ENCODE results near the gene CARM1.
"Not testable (repeated sequence)": the region's sequence is repeated elsewhere in the genome, so short reads cannot be mapped to it uniquely, and the experiment has no call there.

CARM1 gene

DNA sequence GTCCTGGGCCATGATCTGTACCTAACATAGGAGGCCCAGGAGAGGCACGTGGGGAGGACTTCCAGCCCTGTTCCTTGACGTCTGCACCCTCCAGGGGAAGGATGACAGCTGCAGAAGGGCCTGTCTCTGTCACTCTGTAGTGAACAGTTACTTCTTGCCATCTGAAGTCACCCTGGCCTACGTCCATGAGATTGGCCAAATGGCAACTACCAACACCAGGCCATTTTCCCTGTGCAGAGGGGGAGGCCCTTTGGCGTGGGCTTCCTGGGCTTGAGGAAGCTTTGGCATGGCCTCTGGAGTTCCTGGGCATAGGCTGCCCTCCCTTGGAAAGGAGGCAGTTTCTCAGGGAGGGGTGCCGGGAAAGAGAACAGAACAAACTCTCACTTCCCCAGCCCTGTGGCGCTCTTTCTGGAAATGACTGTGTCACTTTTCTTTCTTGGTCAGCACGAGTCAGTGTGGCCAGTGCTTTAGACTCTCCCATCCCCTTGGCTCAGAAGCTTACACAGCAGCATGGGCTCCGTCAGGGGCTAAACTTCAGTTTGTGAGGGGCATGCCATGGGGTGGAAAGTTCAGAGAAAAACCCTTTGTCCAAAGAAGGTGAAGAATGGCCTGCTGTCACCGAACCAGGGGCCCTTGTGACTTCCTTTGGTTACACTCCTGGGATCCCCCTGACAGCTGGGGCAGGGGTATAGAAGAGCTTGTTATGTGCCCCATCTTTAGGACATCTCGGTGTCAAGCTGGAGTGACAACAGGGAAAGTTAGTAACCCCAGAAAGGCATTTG, 5.3 kb downstream of the CARM1 start:
- Mint-ChIP-seq H3K27me3 (ENCODE audit: low read depth, poor library complexity) (peaks cover 3% of the 10 kb centered on the region), H3K4me1 (peaks cover 76% of the 10 kb centered on the region), H3K4me3 (no peak overlapping the region), H3K36me3 (ENCODE audit: low read depth) (peaks cover 7% of the 10 kb centered on the region), H3K27ac (peak overlapping the region; percentile 97), H3K9me3 (no peaks in the 10 kb centered on the region)
- TF ChIP-seq, protein P1, sequence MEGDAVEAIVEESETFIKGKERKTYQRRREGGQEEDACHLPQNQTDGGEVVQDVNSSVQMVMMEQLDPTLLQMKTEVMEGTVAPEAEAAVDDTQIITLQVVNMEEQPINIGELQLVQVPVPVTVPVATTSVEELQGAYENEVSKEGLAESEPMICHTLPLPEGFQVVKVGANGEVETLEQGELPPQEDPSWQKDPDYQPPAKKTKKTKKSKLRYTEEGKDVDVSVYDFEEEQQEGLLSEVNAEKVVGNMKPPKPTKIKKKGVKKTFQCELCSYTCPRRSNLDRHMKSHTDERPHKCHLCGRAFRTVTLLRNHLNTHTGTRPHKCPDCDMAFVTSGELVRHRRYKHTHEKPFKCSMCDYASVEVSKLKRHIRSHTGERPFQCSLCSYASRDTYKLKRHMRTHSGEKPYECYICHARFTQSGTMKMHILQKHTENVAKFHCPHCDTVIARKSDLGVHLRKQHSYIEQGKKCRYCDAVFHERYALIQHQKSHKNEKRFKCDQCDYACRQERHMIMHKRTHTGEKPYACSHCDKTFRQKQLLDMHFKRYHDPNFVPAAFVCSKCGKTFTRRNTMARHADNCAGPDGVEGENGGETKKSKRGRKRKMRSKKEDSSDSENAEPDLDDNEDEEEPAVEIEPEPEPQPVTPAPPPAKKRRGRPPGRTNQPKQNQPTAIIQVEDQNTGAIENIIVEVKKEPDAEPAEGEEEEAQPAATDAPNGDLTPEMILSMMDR (IDR thresholded peaks at IDR 0.05) = no peak
- DNase-seq = no peak

DNA sequence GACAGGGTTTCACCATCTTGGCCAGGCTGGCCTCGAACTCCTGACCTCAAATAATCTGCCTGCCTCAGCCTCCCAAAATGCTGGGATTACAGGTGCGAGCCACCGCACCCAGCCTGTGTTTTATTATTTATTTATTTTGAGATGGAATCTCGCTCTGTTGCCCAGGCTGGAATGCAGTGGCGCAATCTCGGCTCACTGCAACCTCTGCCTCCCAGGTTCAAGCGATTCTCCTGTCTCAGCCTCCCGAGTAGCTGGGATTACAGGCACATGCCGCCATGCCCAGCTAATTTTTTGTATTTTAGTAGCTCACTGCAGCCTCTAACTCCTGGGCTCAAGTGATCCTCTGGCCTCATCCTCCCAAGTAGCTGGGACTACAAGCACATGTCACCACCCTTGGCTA, 6.3 kb downstream of the CARM1 start:
- Mint-ChIP-seq H3K4me1 (peaks cover 82% of the 10 kb centered on the region), H3K27ac (peak overlapping the region; percentile 95)
- not testable (repeated sequence) for H3K4me3 Mint-ChIP-seq

DNA sequence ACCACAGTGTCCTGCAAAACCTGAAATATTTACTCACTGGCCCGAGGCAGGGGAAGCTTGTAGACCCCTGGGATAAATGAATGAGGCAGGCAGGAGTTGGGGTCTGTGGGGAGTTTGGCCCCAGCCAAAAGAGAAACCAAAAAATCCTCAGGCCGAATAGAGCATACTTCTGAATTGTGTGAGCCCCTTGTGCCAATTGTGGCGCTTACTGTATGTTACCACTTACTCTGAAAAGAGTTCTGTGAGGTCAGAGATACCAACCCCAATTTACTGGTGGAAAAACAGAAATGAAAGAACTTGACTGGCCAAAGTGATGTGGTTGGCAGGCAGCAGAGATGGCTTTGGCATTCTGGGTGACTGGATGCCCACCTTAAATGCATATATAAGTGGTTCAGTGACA, 6.9 kb downstream of the CARM1 start:
- TF ChIP-seq, protein P1 (IDR thresholded peaks at IDR 0.05) = no peak
- no peak for DNase-seq
- Mint-ChIP-seq H3K4me3 (no peak overlapping the region), H3K36me3 (ENCODE audit: low read depth) (peaks cover 7% of the 10 kb centered on the region), H3K4me1 (peaks cover 82% of the 10 kb centered on the region), H3K27ac (peak overlapping the region; percentile 95), H3K9me3 (no peaks in the 10 kb centered on the region), H3K27me3 (ENCODE audit: low read depth, poor library complexity) (peaks cover 3% of the 10 kb centered on the region)

More for the DNA sequence above, 6.3 kb downstream of the CARM1 start:
- not testable (repeated sequence) for H3K36me3 Mint-ChIP-seq (ENCODE audit: low read depth); DNase-seq; H3K9me3 Mint-ChIP-seq; H3K27me3 Mint-ChIP-seq (ENCODE audit: low read depth, poor library complexity)

DNA sequence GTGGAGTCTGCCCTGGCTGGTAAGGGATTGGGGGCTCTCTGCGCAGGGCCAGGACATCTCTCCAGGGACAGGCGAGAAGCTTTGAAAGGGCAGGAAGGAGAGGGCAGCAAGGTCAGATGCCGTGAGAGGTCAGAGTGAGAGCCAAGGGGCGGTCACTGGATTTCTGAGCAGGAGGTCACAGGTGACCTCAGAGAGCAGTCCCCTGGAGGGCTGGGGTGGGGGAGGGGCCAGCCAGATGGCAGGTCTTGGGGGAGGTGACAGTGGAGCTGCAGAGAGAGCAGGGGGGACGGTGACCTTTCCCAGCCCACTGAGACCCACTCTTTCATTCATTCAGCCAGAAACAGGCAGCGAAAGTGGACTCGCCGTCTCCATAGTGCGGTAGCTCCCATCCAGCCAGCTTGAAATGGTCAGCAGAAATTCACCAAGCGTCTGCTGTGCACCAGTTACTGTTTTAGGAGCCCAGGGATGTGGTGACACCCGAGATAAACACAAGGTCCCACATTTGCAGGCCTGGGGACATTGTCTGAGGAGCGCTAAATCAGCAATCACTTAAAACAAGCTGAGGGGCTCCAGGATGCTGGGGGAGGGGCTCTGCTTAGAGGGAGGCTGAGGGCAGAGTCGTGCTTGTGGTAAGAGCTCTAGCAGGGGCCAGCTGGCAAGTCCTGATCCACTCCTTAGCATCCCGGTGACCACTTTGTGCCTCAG, 10.2 kb downstream of the CARM1 start:
- Mint-ChIP-seq H3K4me1 (peaks cover 79% of the 10 kb centered on the region), H3K27ac (peak overlapping the region; percentile 98), H3K9me3 (no peaks in the 10 kb centered on the region), H3K27me3 (ENCODE audit: low read depth, poor library complexity) (peaks cover 3% of the 10 kb centered on the region), H3K36me3 (ENCODE audit: low read depth) (no peaks in the 10 kb centered on the region), H3K4me3 (peak overlapping the region; percentile 71)
- DNase-seq = peak; percentile 77
- TF ChIP-seq, protein P1 (IDR thresholded peaks at IDR 0.05) = no peak

DNA sequence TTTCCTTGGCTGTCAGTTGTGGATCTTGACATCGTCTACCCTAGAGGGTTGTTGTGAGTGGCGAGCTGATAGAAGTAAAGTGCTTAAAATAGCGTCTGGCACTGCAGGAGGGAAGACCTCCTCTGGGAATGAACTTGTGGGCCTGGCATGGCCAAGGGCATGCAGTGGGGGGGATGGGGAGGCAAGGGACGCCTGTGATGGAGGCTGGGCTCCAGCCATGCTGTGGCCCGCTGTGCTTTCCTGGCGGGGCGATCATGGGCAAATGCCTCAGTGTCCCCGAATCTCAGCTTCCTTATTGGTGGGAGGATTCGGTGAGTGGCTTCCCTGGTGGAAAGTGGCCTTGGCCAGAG, 10.7 kb downstream of the CARM1 start:
- DNase-seq = no peak
- Mint-ChIP-seq H3K27ac (peak overlapping the region; percentile 98), H3K4me3 (peak overlapping the region; percentile 71), H3K9me3 (no peaks in the 10 kb centered on the region), H3K4me1 (peaks cover 78% of the 10 kb centered on the region), H3K27me3 (ENCODE audit: low read depth, poor library complexity) (peaks cover 3% of the 10 kb centered on the region), H3K36me3 (ENCODE audit: low read depth) (no peaks in the 10 kb centered on the region)
- TF ChIP-seq, protein P1 (IDR thresholded peaks at IDR 0.05) = no peak

DNA sequence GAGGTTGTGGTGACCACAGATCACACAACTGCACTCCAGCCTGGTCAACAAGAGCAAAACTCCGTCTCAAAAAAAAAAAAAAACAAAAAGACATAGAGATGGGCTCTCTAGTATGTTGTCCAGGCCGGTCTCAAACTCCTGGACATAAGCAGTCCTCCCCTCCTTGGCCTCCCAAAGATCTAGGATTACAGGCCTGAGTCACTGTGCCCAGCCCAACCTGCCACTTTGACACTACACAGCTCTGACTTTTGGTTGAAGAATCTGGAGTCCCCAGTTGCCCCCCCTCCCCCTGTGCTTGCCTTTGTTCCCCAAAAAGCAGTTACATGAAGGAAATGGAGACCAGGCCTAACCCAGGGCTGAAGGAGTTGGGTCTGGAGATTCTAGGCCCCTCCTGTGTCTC, 12.9 kb downstream of the CARM1 start:
- peaks cover 82% of the 10 kb centered on the region for H3K4me1 Mint-ChIP-seq
- H3K4me3 Mint-ChIP-seq = peak overlapping the region; percentile 34
- no peaks in the 10 kb centered on the region for H3K9me3 Mint-ChIP-seq
- TF ChIP-seq, protein P1 (IDR thresholded peaks at IDR 0.05) = no peak
- no peak for DNase-seq
- no peaks in the 10 kb centered on the region for H3K36me3 Mint-ChIP-seq (ENCODE audit: low read depth)
- no peak overlapping the region for H3K27ac Mint-ChIP-seq
- peaks cover 3% of the 10 kb centered on the region for H3K27me3 Mint-ChIP-seq (ENCODE audit: low read depth, poor library complexity)

All from nephron progenitor cell (in vitro differentiated cells).